LHCN-M2 (cell line): Measurements from ENCODE around the gene CAV1. TPM values are rescaled to one million over a fixed set of nuclear protein-coding genes. Genes with fewer than 3 reads are reported as not detected.

Experiments
- DNase-seq: peaks from one replicate; pipeline ENCODE4 v3.0.0-alpha.2; 2012; ENCODE audit warnings: low read depth
- total RNA-seq: library from RNA; depleted of rRNA; stranded (reverse); fragments of >200 nt; gene quantifications from 2 replicates; pipeline ENCODE4 v1.2.3, GENCODE V29; 2014

The CAV1 gene
- total RNA-seq, 1 experiment from 2014 or later, result 1,463 TPM

DNA sequence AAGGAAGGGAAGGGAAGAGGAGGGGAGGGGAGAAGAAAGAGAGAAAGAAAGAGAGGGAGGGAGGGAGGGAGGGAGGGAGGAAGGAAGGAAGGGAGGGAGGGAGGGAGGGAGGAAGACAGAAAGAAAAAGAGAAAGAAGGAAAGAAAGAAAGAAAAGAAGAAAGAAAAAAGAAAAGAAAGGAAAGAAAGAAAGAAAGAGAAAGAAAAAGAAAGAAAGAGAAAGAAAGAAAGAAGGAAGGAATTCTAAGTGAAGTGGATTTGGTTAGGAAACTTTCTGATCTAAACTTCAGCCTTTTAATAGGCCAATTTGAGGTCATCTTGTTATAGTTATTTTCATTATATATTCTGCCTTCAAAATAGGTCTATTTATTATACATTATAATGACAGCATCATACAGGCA, 21.0 kb upstream of the CAV1 start:
- DNase-seq, result no peak

DNA sequence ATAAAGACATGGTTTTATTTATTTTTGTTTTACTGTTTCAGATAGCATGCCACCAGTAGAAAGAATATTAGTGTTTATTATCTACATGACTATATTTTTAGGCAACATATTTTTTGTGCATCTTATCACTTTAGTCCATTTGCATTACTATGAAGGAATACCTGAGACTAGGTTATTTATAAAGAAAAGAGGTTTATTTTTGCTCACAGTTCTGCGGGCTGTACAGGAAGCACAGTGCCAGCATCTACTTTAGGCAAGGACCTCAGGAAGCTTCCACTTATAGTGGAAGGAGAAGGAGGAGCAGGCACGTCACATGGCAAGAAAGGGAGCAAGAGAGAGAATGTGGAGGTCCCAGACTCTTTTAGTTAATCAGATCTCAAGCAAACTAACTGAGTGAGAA, 19.6 kb upstream of the CAV1 start:
- DNase-seq, result no peak

GRCh38 chr7:116505823-116506222, 19.0 kb upstream of the CAV1 start:
- no peak for DNase-seq

GRCh38 chr7:116509982-116510579, 14.8 kb upstream of the CAV1 start:
- DNase-seq, result no peak

DNA sequence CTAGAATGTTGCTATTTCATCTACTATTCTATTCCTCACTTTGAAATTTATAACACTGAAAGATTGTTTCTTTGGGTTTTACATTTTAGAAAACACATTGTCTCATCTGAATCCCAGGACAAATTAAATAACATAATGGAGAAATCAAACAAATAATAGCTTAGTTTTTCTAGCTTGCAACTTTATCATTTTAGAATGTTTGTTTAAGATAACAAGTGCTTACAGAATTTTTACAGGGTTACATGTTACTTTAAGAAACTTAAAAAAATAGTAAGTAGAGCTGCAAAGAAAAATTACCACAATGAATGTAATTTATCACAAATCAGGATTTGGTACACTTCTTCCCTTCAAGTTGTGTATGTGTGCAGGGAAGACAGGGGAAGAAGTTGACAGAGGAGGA, 14.0 kb upstream of the CAV1 start:
- no peak for DNase-seq

- peak; percentile 90 for DNase-seq
Observed at GRCh38 chr7:116511552-116512519, 13.0 kb upstream of the CAV1 start.

DNA sequence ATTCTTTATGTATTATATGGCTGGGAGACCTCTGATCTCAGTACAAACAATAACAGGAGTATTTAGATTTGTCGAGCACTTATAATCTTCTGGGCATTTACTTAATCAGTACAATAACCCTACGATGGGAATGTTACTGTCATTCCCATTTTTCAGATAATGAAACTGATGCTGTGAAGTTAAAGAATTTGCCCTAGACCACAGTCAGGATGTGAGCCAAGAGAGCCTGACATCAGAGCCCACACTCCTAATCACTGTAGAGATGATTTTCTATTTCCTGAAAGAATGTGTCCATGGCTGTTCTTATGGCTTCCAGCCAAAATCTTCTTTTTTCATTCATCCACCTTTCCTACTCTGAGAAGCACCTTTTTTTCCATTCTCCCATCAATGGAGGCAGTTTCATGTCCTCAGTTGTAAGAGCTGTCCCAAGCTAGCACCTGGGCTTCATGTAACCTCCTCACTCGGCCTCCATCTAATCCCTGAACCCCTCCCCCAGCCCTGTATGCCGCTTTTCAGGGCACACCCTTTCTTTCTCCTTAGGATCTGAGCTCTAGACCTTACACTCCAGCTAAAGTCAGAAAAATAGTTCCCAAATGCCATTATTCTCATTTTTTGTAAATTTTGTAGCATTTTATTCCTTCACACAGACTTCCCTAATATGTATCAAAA, 12.2 kb upstream of the CAV1 start:
- peak; percentile 83 for DNase-seq

DNA sequence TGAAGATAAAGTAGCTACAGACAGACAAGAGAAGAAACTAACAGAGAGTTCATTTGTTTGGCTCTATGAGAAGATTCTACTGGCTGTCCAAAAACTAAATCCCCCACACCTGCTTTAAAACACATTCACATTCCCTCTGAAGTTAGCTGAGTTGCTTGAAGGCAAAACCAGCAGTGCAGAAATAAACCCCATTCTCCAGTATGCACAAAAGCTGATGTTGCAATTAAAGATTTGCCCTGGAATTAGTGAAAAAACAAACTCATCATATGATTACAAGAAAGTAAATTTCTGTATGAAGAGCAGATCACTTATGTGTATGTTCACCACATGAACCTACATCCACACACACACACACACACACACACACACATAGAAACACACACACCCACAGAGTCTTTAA, 9.3 kb upstream of the CAV1 start:
- no peak for DNase-seq

- no peak for DNase-seq
Observed at GRCh38 chr7:116516324-116516723, 8.5 kb upstream of the CAV1 start.

GRCh38 chr7:116517626-116518025, 7.2 kb upstream of the CAV1 start:
- no peak for DNase-seq

- DNase-seq, result no peak
Observed at GRCh38 chr7:116518961-116519360, 5.9 kb upstream of the CAV1 start.

DNA sequence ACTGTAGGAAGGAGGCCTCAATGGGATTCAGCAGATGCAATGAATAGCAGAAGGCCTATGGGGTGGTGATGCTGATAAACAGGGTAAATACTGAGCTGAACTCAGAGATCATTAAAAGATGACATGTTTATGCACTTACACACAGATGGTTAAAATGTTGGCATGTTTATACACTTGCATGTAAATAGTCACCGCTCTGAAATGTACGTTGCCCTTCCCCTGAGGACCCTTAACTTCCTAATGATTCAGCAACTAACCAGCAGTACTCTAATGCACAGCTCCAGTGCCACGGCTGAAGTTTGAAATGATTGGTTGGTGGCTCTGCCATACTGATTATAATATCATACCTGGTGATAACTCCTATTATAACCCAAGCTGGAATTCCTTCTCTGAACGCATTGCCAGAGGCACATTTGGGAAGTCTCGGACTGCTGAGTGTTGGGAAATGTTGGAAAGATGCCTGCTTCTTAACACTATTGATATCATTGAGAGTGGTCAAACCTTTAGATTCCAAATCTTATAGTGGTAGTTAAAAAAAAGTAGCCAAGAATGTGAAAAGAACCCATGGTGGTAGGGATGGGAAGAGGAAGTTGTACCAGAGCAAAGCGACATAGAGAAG, 3.7 kb upstream of the CAV1 start:
- no peak for DNase-seq

DNA sequence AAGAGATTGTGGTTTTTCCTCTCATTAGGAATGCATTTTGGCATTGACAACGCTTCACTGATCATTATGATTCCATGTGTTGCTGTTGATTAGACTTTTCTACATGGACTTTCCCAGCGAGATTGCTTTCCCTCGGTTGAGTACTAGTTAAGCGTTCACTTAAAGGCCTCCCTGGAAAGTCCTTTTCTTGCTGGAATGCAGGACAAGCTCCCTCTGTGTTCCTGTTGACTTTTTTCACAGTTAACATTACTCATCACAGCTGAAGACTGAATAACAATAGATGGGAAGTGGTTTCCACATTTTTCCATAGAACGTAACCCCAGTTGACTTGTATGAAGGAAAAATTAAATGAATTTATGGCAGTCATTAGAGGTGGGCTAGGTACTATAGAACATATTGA, 2.6 kb upstream of the CAV1 start:
- peak; percentile 98 for DNase-seq

- DNase-seq, result no peak
Observed at GRCh38 chr7:116524221-116524608, 621 bp upstream of the CAV1 start.

DNA sequence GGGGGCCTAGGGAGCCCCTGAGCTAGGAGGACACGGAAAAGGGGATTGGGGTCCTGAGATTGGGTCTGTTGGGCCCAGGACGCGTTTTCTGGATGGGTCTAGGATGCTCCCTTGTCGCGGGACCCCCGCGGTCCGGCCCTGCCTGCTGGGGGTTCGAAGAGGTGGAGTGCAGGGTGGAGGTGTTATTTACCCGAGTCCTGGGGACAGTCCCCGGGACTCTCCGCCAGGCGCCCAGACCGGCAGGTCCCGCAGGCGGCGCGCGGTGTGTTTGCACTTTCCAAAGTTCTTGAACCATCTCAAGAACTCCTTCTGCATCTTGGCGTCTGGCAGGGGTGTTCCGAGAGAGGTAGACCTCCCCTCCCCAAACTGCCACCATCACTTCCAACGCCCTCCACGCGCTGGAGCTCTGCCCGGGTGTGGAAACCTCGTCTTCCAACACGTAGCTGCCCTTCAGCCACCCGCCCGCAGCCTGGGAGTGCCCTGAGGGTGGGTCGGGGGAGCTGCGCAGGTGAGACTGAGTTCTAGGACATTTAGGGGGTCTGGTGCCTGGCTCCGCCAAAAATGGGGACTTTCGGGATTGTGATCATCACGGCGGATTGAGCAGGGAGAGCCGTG, 569 bp downstream of the CAV1 start:
- DNase-seq, result no peak

- DNase-seq, result peak; percentile 94
Observed at GRCh38 chr7:116525913-116526861, 1.4 kb downstream of the CAV1 start.

DNA sequence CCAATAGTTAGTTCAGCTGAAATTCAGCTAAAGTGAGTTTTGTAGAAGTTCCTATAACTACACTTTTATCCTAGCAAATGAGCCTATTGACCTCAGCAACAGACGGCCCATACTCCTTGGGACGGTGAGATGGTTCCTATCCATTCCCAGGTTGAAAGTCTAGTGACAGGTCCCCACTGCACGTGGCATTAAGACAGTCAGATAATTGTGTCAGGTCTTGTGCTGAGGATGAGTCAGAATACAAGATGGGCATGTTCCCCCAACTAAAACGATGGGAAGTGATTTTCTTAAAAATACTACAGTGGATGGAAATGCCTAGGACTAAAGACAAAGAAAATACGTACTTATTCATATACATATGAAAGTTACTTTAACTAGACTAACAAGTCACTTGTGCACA, 2.1 kb downstream of the CAV1 start:
- DNase-seq, result peak; percentile 68

GRCh38 chr7:116527521-116527920, 2.7 kb downstream of the CAV1 start:
- DNase-seq, result no peak

GRCh38 chr7:116528008-116528789, 3.4 kb downstream of the CAV1 start:
- peak; percentile 100 for DNase-seq

GRCh38 chr7:116529250-116529649, 4.4 kb downstream of the CAV1 start:
- DNase-seq, result peak; percentile 19
